Stimulated activated CD8-positive, alpha-beta memory T cell treated with anti-CD3 and anti-CD28 coated beads, Interleukin-7, amount 100 ng/mL, for 24 hours (primary cell): ENCODE results near the gene B4GALNT4.
"Not testable (repeated sequence)": the region's sequence is repeated elsewhere in the genome, so short reads cannot be mapped to it uniquely, and the experiment has no call there.

Experiments
- DNase-seq: peaks from one replicate; pipeline ENCODE4 v3.0.0-alpha.2; 2020; ENCODE audit warnings: low read depth

The B4GALNT4 gene

DNA sequence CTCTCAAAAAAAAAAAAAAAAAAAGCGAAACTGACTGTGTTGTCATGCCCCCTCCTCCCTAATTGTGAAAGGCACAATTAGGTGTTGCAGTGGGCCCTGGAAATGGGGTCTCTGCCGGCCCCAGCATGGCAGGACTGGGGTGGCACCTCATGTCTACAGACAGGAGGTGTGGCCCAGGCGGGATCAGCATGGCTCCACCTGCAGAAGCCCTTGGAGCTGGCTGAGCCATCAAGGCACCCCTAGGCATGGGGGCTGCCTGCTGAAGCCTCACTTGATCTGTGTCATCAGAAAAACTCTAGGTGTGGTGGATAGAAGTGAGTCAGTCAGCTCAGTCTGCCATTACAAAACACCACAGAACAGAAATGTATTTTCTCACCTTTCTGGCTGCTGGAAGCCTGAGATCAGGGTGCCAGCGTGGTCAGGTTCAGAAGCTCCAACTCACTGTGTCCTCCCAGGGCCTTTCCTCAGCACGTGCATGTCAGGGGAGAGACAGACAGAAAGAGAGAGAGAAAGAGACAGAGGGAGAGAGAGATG is 10.1 kb upstream of the B4GALNT4 start:
- peak; percentile 17 for DNase-seq

DNA sequence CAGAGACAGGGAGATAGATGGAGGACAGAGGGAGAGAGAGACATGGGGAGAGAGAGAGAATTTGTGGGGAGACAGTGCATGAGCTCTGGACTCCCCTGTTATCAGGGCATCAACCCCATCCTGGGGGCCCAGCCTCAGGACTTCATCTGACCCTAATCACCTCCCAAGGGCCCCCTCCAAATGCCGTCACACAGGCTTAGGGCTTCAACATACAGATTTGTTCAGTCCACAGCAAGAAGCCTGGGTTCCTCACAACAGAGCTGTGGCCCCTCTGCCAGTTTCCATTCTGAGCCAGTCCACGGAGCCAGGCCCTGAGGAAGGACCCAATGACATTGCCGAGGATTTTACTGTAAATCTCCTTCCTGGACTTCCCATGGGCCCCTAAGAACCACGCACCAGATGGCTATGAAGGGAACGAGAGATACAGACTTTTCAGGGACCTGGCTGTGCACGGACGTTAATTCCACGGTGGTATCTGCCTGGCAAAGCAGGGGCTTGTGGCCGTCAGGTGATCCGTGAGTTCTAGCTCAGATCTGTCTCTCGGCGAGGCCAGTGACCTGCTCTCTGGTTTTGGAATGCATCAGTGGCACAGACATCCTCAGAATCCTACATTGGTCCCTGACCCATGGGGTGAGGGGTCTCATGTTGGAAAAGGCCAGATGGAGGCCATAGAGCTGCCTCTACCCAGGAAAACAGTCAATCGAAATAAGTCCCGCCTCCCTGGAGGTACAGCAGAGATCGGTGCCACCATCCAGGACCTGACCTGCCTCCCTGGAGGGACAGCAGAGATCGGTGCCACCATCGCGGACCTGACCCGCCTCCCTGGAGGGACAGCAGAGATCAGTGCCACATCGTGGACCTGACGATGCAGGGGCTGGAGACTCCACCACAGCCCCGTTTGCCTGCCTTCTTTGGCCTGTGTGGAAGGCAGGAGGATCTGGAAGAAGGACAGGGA is 8.7 kb upstream of the B4GALNT4 start:
- no peak for DNase-seq

DNA sequence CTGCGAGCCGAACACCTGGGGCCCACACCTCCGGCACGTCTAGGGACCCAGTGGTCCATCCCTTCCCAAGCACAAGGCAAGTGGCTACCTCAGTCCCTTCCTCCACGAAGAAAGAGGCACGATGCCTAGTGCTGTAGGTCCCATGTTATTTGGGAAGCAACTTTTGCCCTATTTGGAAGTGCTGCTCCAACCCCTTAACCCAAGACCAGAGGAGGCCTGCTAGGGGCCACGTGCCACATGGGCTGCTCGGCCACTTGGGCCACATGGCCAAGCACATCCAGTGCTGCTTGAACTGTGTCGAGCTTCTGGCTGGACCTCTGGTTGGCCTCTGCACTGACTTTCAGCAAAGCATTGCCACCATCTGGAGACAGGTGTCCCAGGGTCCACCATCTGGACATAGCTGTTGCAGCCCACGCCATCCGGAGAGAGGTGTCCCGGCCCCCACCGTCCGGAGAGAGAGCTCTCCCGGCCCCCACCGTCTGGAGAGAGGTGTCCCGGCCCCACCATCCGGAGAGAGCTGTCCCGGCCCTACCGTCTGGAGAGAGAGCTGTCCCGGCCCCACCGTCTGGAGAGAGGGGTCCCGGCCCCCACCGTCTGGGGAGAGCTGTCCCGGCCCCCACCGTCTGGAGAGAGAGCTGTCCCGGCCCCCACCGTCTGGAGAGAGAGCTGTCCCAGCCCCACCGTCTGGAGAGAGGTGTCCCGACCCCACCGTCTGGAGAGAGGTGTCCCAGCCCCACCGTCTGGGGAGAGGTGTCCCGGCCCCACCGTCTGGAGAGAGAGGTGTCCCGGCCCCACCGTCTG is 6.5 kb upstream of the B4GALNT4 start:
- no peak for DNase-seq

DNA sequence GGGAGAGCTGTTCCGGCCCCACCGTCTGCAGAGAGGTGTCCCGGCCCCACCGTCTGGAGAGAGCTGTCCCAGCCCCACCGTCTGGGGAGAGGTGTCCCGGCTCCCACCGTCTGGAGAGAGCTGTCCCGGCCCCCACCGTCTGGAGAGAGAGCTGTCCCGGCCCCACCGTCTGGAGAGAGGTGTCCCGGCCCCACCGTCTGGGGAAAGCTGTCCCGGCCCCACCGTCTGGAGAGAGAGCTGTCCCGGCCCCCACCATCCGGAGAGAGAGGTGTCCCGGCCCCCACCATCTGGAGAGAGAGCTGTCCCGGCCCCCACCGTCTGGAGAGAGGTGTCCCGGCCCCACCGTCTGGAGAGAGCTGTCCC is 5.9 kb upstream of the B4GALNT4 start:
- DNase-seq, result not testable (repeated sequence)

DNA sequence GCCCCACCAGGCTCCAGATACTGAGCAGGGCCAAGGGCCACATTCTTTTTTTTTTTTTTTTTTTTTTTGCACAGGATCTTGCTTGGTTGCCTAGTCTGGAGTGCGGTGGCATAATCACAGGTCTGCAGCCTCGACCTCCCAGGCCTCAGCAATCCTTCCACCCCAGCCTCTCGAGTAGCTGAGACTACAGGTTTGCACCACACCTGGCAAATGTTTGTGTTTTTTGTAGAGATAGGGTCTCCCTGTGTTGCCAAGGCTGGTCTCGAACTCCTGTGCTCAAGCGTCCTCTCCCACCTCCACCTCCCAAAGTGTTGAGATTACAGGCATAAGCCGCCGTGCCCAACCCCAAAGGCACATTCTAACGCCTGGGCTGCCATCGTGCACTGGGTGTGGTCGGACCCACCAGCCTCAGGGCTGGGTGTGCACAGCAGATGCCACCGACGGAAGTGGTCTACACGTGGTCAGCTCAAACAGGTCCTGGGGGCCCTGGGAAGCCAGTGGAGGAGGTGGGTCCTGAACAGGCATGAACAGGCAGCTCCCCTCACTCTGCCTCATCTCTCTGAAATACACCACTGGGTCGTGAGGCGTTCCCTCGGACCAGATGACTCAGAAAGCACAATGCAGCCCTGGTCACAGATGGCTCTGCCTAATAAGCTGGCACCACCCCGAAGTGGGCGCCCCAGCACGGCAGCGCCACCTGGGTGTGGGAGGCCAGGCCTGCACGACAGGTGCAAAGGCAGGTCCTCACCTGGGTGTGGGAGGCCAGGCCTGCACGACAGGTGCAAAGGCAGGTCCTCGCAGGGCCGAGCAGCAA is 5.1 kb upstream of the B4GALNT4 start:
- no peak for DNase-seq

DNA sequence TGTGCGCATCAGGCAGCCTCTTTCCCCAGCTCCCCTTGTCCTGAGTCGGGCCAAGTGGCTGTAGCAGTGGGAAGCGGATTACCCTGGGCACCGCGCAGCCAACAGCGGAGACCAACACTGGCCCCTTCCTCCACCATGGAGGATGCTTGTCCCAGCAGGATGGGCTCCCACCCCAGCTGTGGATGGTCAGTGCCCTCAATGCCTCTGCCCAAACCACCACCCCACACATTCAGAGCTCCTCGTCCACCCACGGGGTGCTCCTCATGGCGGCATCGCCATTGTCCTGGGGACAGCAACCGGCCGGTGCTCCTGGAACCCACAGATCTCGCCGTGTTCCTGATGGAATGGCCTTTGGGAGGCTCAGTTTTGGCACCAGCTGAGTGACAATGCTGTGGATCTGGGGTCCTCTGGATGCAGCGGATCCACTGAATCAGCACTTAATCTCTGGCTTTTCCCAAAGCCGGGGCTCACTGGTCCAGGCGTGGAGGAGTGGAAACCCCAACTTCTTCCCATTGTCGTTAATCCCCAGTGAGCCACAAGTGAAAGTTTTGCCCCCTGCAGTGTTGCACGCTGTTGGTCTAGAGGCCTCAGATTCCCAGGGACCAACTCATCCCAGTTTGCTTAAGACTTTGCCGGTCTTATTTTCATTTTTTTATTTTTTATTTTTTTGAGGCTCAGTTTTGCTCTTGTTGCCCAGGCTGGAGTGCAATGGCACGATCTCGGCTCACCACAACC is 4.1 kb upstream of the B4GALNT4 start:
- DNase-seq, result no peak

DNA sequence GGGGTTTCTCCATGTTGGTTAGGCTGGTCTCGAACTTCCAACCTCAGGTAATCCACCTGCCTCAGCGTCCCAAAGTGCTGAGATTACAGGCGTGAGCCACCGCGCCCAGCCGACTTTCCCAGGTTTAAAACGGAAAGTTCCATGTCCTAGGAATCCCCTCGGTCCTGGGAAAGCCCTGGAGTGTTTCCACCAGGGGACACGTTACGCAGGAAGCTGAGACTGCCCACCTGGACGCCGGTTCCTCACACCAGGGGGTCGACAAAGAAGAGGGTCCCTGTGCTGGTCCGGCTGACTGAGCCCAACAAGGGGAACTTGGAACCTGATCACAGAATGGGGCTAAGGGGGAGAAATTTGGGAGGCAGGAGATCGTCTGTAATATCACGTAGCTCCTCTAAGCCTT is 3.5 kb upstream of the B4GALNT4 start:
- no peak for DNase-seq

DNA sequence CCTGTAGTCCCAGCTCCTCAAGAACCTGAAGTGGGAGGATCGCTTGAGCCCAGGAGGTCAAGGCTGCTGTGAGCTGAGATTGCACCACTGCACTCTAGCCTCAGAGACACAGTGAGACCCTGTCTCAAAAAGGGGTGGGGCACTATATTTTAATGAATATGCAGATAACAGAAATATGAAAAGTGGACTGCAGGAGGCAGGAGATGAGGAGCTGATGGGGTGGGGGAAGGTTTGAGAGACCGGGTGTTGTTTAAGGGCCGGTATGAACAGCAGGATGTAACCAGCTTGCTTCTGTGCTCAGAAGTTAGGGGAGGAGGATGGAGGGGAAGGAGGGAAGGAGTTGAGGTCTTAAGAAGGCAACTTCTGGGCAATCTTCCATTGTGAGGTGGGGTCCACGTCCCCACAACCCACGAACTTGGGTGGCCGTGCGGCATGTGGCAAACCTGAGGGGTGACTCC is 1.3 kb upstream of the B4GALNT4 start:
- DNase-seq, result no peak

DNA sequence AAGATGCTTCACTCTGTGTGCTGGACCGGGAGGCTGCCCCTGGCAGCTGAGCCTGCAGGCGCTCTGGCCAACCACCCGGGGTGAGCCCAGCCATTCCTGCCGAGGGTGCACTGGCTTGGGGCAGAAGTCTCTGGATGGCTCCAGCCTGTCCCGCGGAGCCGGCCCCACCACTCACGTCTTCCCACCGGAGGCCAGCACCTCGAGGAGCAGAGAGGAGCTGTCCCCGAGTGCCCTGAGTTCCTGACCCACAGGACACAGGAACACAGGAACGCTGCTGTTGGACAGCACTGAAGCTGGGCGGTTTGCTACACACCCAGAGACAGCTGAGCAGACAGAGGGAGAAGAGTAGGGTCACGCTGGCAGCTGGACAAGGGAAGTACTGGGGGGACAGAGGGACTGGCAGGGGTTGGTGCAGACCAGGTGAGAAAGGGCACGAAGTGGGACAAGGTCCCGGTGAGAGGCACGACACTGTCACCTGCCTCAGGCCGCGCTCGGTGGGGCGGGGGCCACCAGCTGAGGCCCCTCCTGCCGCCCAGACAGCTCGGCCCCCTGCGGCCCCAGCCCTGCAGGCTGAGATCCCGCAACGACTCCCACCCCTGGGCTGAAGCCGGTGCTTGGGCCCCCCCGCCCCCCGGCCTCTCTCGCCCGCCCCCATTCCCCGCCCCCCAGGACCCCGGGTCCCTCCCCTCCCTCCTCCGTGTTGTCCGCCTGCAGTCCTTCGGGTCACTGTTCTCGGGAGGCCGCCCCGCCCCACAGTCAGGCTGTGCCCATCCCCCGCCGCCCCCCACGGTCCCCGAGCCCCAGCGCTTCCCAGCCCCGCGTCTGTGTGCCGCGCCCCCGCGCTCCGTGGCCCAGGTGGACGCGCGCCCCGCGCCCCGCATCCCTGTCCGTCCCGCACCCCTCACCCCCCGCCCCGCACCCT is 624 bp upstream of the B4GALNT4 start:
- no peak for DNase-seq

DNA sequence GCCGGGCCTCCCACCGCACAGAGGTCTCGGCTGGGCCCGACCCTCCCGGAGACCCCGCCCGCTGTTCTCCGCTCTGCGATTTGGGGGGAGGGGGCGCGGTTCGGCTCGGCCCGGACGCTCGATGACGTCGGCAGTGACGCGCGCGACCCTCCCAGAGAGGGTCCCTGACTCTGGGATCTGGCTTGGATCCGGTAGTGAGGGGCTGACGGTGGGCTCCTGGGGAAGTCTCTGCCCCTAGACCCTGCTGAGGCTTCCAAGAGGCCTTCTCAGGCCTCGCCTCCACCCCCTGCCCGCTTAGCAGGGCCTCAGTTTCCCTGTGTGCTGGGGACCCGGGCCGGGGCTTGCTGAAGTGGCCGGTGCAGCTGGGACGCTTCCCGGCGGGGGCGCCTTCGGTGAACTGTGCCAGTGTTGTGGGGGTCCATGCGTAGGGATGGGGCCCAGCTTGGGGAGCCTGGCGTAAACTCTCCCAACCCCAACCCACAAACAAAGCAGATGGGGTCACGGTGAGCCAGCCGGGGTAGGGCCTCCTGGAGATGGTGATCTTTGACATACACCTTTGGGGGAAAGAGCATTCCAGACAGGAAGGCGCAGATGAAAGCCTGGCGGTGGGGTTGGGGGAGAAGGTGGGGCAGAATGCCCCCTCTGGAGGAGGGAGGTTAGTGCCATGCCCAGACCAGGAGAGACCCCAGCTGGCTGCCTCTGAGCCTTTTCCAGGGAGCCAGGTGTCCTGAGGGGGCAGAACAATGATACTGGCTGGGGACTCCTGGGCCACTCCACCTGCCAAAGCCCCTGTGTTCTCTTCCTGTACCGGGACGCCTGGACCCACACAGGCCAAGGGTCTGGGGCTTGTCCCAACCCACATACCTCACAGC is 1.0 kb downstream of the B4GALNT4 start:
- no peak for DNase-seq

DNA sequence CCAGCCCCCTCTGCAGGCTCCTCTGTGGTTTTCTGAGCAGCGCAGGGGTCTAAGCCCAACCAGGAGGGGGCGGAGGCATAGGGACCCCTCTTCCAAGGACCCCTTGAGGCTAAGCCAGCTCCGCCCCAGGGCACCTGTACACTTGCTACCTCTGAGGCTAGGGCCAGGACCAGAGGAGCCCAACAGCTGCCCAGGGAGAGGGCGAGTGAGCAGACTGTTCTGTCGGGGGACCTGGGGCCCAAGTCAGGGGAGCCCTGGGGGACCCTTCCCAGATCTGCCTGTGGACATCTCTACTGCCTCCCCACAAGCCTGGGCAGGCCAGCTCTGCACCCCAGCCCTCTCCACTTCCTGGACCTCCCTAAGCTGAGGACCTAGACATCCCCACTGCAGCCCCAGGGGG is 1.8 kb downstream of the B4GALNT4 start:
- DNase-seq, result no peak

DNA sequence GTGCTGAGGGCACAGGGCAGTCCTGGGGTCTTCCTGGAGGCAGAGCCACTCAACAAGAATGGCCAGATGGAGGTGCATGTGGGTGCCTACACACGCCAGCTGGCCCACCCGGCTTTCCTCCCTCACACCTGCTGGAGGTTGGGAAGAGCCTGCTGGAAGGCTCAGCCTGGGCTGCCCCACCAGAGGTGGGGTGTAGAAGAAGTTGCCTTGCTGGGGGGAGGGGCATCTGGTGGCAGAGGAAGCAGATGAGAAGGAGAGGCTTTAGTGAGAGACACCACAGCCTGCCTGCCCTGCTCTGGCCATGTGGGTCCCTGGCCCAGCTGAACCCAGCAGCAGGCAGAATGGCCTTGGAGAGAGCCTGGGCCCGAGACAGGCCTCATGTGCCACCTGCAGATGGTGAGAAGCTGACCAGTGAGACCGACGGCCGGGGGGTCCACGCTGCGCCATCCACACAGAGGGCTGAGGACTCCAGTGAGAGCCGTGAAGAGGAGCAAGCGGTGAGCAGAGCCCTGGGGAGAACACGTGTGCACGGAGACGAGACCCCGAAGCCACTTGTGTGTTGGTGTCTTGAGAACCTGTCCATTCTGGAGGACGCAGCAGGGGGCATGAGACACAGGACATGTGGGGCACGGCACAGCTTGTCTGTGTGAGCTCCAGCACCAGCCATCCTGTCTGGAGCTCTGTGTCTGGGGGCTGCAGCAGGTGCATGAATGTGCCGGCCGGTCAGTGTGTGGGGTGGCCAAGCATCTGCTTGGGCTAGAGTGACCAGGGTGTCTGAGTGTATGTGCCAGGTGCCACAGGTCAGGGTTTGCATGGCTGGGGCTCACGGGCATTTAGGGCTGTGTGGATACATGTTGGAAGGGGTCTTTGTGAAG is 2.7 kb downstream of the B4GALNT4 start:
- no peak for DNase-seq

DNA sequence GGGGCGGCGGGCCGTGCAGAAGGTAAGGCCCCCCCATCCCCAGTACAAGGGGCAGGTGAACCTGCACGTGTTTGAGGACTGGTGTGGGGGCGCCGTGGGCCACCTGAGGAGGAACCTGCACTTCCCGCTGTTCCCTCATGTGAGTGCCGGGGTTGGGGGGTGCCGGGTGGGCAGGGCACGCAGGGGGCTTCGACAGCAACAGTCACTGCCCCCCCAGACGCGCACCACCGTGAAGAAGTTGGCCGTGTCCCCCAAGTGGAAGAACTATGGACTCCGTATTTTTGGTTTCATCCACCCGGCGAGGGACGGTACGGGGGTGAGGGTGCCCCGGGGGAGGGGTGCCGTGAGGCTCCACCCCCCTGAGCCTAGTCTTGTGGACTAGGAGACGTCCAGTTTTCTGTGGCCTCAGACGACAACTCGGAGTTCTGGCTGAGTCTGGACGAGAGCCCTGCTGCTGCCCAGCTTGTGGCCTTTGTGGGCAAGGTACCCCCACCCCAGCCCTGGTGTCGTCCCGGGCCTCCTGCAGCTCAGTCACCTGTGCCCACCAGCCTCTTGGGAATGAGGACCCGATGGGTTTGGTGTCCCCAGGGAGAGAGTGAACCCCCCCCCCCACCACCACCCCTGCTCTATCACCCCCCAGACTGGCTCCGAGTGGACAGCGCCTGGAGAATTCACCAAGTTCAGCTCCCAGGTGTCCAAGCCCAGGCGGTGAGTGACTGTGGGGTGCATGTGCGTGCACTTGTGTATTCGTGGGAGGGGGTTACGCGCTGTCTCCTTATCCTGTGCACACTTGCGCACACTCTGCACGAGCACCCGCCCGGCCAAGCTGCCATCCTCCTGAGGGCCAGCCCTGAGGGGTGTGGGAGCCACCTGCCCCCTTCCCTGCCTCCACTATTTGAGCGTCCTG is 3.8 kb downstream of the B4GALNT4 start:
- no peak for DNase-seq

DNA sequence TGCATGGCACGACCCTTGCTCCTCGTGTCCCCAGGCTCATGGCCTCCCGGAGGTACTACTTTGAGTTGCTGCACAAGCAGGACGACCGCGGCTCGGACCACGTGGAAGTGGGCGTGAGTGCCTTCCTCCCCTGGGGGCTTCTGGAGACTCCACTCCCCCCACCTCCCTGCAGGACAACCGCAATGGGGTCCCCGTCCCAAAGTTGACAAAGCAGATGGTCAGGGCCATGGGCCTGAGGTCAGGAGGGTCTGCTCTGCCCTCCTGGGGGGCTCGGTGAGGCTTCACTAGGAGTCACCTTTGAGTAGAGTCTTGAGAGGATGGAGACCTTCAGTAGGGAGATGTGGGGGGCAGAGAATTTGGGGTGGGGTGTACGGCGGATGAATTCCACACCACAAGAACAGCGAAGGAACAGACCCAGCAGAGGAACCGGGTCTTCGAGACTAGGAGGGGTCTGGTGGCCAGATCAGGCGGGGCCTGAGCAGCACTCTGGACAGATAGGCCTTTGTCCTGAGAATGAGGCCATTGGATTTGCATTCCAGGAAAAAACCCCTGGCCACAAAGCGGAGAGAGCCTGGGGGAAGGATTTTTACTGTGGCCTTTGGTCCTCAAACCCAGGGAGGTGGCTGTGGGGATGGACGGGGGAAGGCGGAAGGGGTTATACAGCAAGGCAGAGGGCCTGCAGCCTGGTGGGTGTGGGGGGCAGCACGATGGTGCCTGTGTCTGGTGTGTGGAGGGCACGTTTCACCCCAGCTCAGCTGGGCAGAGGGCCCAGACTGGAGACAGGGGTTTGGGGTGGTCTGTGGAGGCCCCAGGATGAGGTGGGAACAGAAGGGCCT is 4.6 kb downstream of the B4GALNT4 start:
- DNase-seq, result no peak

DNA sequence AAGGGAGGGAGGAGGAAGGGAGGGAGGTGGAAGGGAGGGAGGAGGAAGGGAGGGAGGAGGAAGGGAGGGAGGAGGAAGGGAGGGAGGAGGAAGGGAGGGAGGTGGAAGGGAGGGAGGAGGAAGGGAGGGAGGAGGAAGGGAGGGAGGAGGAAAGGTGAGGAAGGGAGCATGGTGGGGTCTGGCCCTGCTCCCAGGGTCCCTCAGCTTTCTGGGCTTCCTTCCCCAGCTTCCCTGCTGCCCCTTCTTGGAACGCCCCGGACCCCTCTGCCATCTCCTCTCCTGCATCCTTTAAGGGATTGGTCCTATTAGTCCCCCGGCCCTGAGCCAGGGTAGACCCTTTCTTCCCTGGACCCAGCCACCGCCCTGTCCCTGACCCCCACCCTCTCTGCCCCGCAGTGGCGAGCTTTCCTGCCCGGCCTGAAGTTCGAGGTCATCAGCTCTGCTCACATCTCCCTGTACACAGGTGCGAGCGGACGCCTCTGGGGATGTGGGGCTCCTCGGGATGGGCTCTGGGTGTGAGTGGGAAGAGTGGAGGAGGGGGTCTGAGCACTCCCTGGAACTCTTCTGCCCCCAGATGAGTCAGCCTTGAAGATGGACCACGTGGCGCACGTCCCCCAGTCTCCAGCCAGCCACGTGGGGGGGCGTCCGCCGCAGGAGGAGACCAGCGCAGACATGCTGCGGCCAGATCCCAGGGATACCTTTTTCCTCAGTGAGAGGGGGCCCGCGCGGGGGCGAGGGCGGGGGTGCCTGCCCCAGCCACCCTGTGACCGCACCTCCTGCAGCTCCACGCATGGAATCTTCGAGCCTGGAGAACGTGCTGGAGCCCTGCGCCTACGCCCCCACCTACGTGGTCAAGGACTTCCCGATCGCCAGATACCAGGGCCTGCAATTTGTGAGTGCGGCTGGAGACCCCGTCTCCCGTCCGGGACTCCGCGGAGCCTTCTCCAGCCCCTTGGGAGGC is 6.0 kb downstream of the B4GALNT4 start:
- DNase-seq, result no peak
